H1 (cell line): ENCODE results near the gene NR2F2. TPM values are rescaled to one million over a fixed set of nuclear protein-coding genes. Genes with fewer than 3 reads are reported as not detected.
A peak's percentile ranks its signal among the peaks of the same experiment; 100 is the strongest.

Experiments
- CTCF ChIA-PET: fragments of 300-600 bp; sonication (Branson Sonifier 250); formaldehyde crosslinking; loops from one replicate; lab custom pipeline; 2021; ENCODE audit not compliant: partially characterized antibody; lab: Charles Lee
- POLR2A ChIA-PET: fragments of 300-600 bp; sonication (Branson Sonifier 250); formaldehyde crosslinking; loops from one replicate; lab custom pipeline; 2021; ENCODE audit warnings: inconsistent platforms; ENCODE audit not compliant: partially characterized antibody; lab: Charles Lee
- DNase-seq, 2 experiments: peaks; one replicate each; pipeline versions ENCODE4 v3.0.0 to v3.0.0-alpha.2; 2010 to 2022; ENCODE audit warnings: low spot score in 2 of 2, low read depth in 1 of 2, mixed read lengths in 1 of 2
- FAIRE-seq: peaks from 2 replicates; lab custom pipeline; 2011; peaks lifted over from hg19 to GRCh38; lab: Jason Lieb, UNC
- H2AFZ ChIP-seq: 2 replicates; pipeline ENCODE4 v1.8.1; 2012; ENCODE audit warnings: low read length, inconsistent platforms
- H2AK5ac ChIP-seq: 2 replicates; pipeline ENCODE4 v1.6.1; 2013; ENCODE audit warnings: low read depth, low read length
- H2BK120ac ChIP-seq: replicated peaks from 2 replicates; pipeline ENCODE3; 2013; ENCODE audit warnings: low read depth, low read length, inconsistent platforms
- H2BK12ac ChIP-seq: 2 replicates; pipeline ENCODE4 v1.6.1; 2013; ENCODE audit warnings: low read depth, low read length
- H2BK15ac ChIP-seq: 2 replicates; pipeline ENCODE4 v1.6.1; 2013; ENCODE audit warnings: low read length
- H2BK20ac ChIP-seq: 2 replicates; pipeline ENCODE4 v1.6.1; 2013; ENCODE audit warnings: low read length
- H2BK5ac ChIP-seq: 2 replicates; pipeline ENCODE4 v1.6.1; 2013; ENCODE audit warnings: low read depth, low read length
- H3K14ac ChIP-seq: 2 replicates; pipeline ENCODE4 v1.6.1; 2013; ENCODE audit warnings: inconsistent platforms; ENCODE audit not compliant: insufficient read length
- H3K18ac ChIP-seq: 2 replicates; pipeline ENCODE4 v1.6.1; 2013; ENCODE audit warnings: low read length; ENCODE audit errors: extremely low read depth
- H3K23ac ChIP-seq: 2 replicates; pipeline ENCODE4 v1.6.1; 2013; ENCODE audit warnings: inconsistent platforms; ENCODE audit not compliant: insufficient read length
- H3K23me2 ChIP-seq: 2 replicates; pipeline ENCODE4 v1.6.1; 2013; ENCODE audit warnings: low read depth, low read length
- H3K27ac ChIP-seq: 2 replicates; pipeline ENCODE4 v1.6.1; 2011; ENCODE audit warnings: low read depth, low read length, inconsistent platforms
- H3K27me3 ChIP-seq, 4 experiments: replicated peaks in 1 of 4; 1 replicate in 1 of 4; 2 replicates in 3 of 4; pipeline versions ENCODE4 v1.6.1 to v1.8.1; 2011 to 2013; ENCODE audit warnings: low read length in 3 of 4, mild to moderate bottlenecking in 3 of 4, inconsistent platforms in 2 of 4, mixed read lengths in 2 of 4, moderate library complexity in 1 of 4; ENCODE audit not compliant: control insufficient read depth in 3 of 4, insufficient read depth in 3 of 4; ENCODE audit errors: extremely low read depth in 1 of 4
- H3K36me3 ChIP-seq, 4 experiments: 2 replicates each; pipeline versions ENCODE4 v1.6.1 to v1.8.1; 2011 to 2013; ENCODE audit warnings: mild to moderate bottlenecking in 4 of 4, low read length in 3 of 4, moderate library complexity in 2 of 4, control low read depth in 1 of 4, inconsistent platforms in 1 of 4; ENCODE audit not compliant: insufficient read depth in 4 of 4, control insufficient read depth in 2 of 4
- H3K4ac ChIP-seq: replicated peaks from 2 replicates; pipeline ENCODE3; 2013; ENCODE audit warnings: low read length, low read depth, mixed read lengths, inconsistent platforms; ENCODE audit not compliant: insufficient read length
- H3K4me1 ChIP-seq, 4 experiments: replicated peaks in 1 of 4; 1 replicate in 1 of 4; 2 replicates in 3 of 4; pipeline versions ENCODE4 v1.6.1 to v1.8.1; 2011 to 2013; ENCODE audit warnings: low read length in 3 of 4, inconsistent platforms in 2 of 4, mixed read lengths in 1 of 4; ENCODE audit not compliant: insufficient read depth in 4 of 4, control insufficient read depth in 3 of 4
- H3K4me2 ChIP-seq, 2 experiments: 2 replicates each; pipeline versions ENCODE4 v1.6.1 to v1.8.1; 2011 to 2013; ENCODE audit warnings: low read depth in 2 of 2, low read length in 2 of 2, control low read depth in 1 of 2, inconsistent platforms in 1 of 2, mild to moderate bottlenecking in 1 of 2; ENCODE audit not compliant: insufficient read depth in 1 of 2
- H3K4me3 ChIP-seq, 4 experiments: fragments of 200-600, 300-600 bp in 1 of 4; sonication (generic), shearing (Covaris generic), sonication (Bioruptor Twin) in 1 of 4; 2 replicates each; pipeline versions ENCODE4 v1.5.1 to v1.8.1; 2011 to 2016; ENCODE audit warnings: low read length in 4 of 4, low read depth in 3 of 4, control low read depth in 2 of 4, inconsistent platforms in 2 of 4, mild to moderate bottlenecking in 2 of 4, mixed read lengths in 1 of 4, moderate library complexity in 1 of 4; ENCODE audit not compliant: insufficient read depth in 2 of 4; ENCODE audit errors: extremely low read depth in 1 of 4
- H3K56ac ChIP-seq: replicated peaks from 2 replicates; pipeline ENCODE3; 2013; ENCODE audit warnings: low read depth, mild to moderate bottlenecking, mixed read lengths, low read length, inconsistent platforms; ENCODE audit not compliant: insufficient read length
- H3K79me1 ChIP-seq: 2 replicates; pipeline ENCODE4 v1.6.1; 2013; ENCODE audit warnings: low read depth, low read length, control low read depth
- H3K79me2 ChIP-seq, 2 experiments: 2 replicates each; pipeline versions ENCODE4 v1.6.1 to v1.8.1; 2012 to 2013; ENCODE audit warnings: low read length in 2 of 2, mild to moderate bottlenecking in 2 of 2, inconsistent platforms in 1 of 2; ENCODE audit not compliant: insufficient read depth in 2 of 2, control insufficient read depth in 1 of 2
- H3K9ac ChIP-seq, 4 experiments: replicated peaks in 1 of 4; 1 replicate in 1 of 4; 2 replicates in 3 of 4; pipeline versions ENCODE4 v1.6.1 to v1.8.1; 2011 to 2013; ENCODE audit warnings: low read depth in 3 of 4, low read length in 3 of 4, control low read depth in 2 of 4, mild to moderate bottlenecking in 2 of 4, moderate library complexity in 2 of 4, inconsistent platforms in 1 of 4; ENCODE audit errors: extremely low read depth in 1 of 4
- H3K9me3 ChIP-seq, 2 experiments: 2 replicates each; pipeline versions ENCODE4 v1.6.1 to v1.8.1; 2012 to 2013; ENCODE audit warnings: mild to moderate bottlenecking in 2 of 2, moderate library complexity in 2 of 2, control low read depth in 1 of 2, inconsistent platforms in 1 of 2, low read depth in 1 of 2, low read length in 1 of 2, mixed read lengths in 1 of 2; ENCODE audit not compliant: insufficient read depth in 2 of 2
- H4K20me1 ChIP-seq, 2 experiments: replicated peaks in 1 of 2; 2 replicates each; pipeline versions ENCODE3 to v1.8.1; 2011 to 2013; ENCODE audit warnings: inconsistent platforms in 2 of 2, low read length in 2 of 2, mild to moderate bottlenecking in 1 of 2; ENCODE audit not compliant: insufficient read depth in 2 of 2, control insufficient read depth in 1 of 2
- H4K5ac ChIP-seq: 2 replicates; pipeline ENCODE4 v1.6.1; 2013; ENCODE audit warnings: low read length, low read depth, mixed read lengths, inconsistent platforms; ENCODE audit not compliant: insufficient read length
- H4K8ac ChIP-seq: 2 replicates; pipeline ENCODE4 v1.8.0; 2013; ENCODE audit warnings: mild to moderate bottlenecking, moderate library complexity, low read length, inconsistent platforms; ENCODE audit not compliant: insufficient read depth; ENCODE audit errors: extremely low read depth
- H4K91ac ChIP-seq: replicated peaks from 2 replicates; pipeline ENCODE3; 2013; ENCODE audit warnings: low read length, mixed read lengths, inconsistent platforms; ENCODE audit not compliant: insufficient read length
- CBX8 ChIP-seq: fragments of 300-800, 300-1000 bp; sonication (generic); IDR thresholded peaks from 2 replicates; pipeline ENCODE4 v1.7.1; 2016; ENCODE audit warnings: low read depth, low read length, borderline replicate concordance
- CTBP2 ChIP-seq: IDR thresholded peaks from 2 replicates; pipeline ENCODE4 v1.7.0; 2011; ENCODE audit warnings: borderline replicate concordance, mild to moderate bottlenecking, moderate library complexity, mixed read lengths, low read length; ENCODE audit not compliant: insufficient read depth, insufficient read length
- FOSL1 ChIP-seq: IDR thresholded peaks from 2 replicates; pipeline ENCODE4 v1.6.1; 2011; ENCODE audit warnings: mild to moderate bottlenecking, low read depth, low read length, moderate library complexity; ENCODE audit not compliant: insufficient read depth
- JUN ChIP-seq: IDR thresholded peaks from 2 replicates; pipeline ENCODE4 v1.6.1; 2011; ENCODE audit warnings: low read depth, mild to moderate bottlenecking, improper control_type of control experiment, low read length
- RNF2 ChIP-seq: fragments of 200-900, 300-1000 bp; sonication (generic); IDR thresholded peaks from 2 replicates; pipeline ENCODE4 v1.7.1; 2016; ENCODE audit warnings: borderline replicate concordance, low read depth, mild to moderate bottlenecking, antibody characterized with exemption, low read length; ENCODE audit not compliant: poor library complexity, severe bottlenecking; ENCODE audit errors: missing control alignments
- SRF ChIP-seq: IDR thresholded peaks from 2 replicates; pipeline ENCODE4 v1.6.1; 2011; ENCODE audit warnings: mild to moderate bottlenecking, low read depth, low read length, moderate library complexity
- SUZ12 ChIP-seq: fragments of 200-600 bp; sonication (generic); IDR thresholded peaks from 2 replicates; pipeline ENCODE4 v1.6.1; 2012; ENCODE audit warnings: mild to moderate bottlenecking, inconsistent platforms, low read length, moderate library complexity, mixed read lengths
- TAF1 ChIP-seq: IDR thresholded peaks from 2 replicates; pipeline ENCODE4 v1.6.1; 2011; ENCODE audit warnings: mild to moderate bottlenecking, low read depth, low read length
- WGBS, 2 experiments: shearing (Covaris generic) in 1 of 2; methylation state at CpG; one replicate each; pipeline versions ENCODE4 v1.1.6 to v1.1.7; 2013 to 2015; ENCODE audit warnings: low lambda C conversion rate in 2 of 2, mixed read lengths in 2 of 2, inconsistent platforms in 1 of 2, low coverage in 1 of 2, missing lambda C conversion rate in 1 of 2; ENCODE audit not compliant: insufficient replicate concordance in 2 of 2, insufficient coverage in 1 of 2, insufficient read length in 1 of 2; ENCODE audit errors: extremely low coverage in 1 of 2, missing lambda C conversion rate in 1 of 2; 5-methylcytosine and 5-hydroxymethylcytosine counted together
- polyA plus RNA-seq, 7 experiments: library from polyadenylated mRNA; depleted of rRNA in 3 of 7; stranded (reverse) in 5 of 7; unstranded in 2 of 7; fragments of >200 nt in 5 of 7; fragments of 200-250 nt in 2 of 7; gene quantifications; 1 replicate in 5 of 7; 2 replicates in 1 of 7; 4 replicates in 1 of 7; pipeline versions ENCODE4 v1.2.1 to v1.2.3, GENCODE V29; 2011 to 2013; ENCODE audit warnings: missing spikeins in 2 of 7, mixed read lengths in 2 of 7
- total RNA-seq: library from RNA; stranded (reverse); fragmentation: NEBNext Ultra II Directional; extraction: Animal tissue kit (Norgen Biotek cat#: 25700); gene quantifications from 2 replicates; pipeline ENCODE4 v1.2.1, GENCODE V29; 2021
- TF ChIP-seq, protein P1 (sequence below): IDR thresholded peaks from 2 replicates; pipeline ENCODE4 v1.6.1; 2011; ENCODE audit warnings: low read length, improper control_type of control experiment

The NR2F2 gene
- total and polyA plus RNA-seq, 2 of the 8 experiments (the other 6 are each of a cell fraction or from before 2014, with no cell fraction given): 0.03 TPM; not detected in 1

DNA sequence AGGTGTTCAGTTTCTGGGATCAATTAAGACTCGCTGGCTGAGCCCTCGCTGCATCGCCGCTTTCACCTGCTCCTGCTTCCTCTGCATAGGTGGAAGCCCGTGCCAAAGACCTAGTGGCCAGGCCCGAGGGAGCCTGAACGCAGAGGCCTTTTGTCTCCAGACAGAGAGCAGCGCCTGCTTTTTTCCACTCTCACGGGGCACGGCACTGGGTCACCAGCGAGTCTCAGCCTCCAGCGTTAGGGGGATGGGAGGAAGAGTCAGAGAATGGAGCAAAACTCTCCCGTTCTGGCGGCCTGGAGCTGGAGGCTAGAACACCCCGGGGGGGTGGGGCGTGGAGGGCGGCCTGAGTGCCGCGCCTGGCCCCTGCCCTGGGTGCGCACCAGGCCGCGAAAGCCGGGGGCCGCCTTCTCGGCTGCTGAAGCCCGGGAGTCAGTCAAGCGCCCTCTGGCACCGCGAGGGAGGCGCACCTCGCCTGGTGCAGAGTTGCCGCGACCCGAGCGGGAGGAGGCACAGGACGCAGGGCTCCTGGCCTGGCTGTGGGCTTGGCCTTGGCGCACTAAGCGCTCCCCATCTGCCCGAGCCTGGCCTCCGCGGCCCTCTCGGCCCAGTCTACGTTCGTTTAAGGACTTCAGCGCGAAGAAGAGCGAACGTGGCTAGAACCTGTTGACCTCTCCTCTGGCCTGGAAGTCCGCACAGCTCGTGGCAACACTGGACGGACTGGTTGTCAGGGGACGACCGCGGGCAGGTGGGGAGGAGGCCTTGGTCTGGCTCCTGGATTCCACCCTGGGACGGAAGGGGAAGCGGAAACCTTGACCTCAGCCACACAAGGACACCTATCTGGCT is 21.5 kb downstream of the NR2F2 start:
- Histone ChIP-seq H3K23ac (no peak overlapping the region), H4K91ac (no peak overlapping the region), H4K20me1 (peaks cover 8 to 35% of the 10 kb centered on the region in 2 experiments), H2BK12ac (0 out of 2 replicates have a peak overlapping the region, but pooled peaks have one; percentile 39), H3K23me2 (peaks cover 3% of the 10 kb centered on the region; the same call in 1 of the 2 replicates), H3K36me3 (no peaks in the 10 kb centered on the region), H3K56ac (no peak overlapping the region), H3K79me2 (no peaks in the 10 kb centered on the region), H3K14ac (no peak overlapping the region), H2BK15ac (no peak overlapping the region; the same call in 1 of the 2 replicates), H2AFZ (no peak overlapping the region), H4K5ac (no peak overlapping the region), H2BK20ac (peak overlapping the region; percentile 80; the same call in 1 of the 2 replicates), H3K4ac (no peak overlapping the region), H2BK120ac (no peak overlapping the region), H3K4me3 (peak overlapping the region in 1 of 4 experiments; percentile 35; a peak in 2 of 8 replicates), H3K9me3 (no peaks in the 10 kb centered on the region), H3K4me2 (peak overlapping the region; percentile 44 to 58), H2AK5ac (no peak overlapping the region), H3K27me3 (peaks cover 96 to 100% (median 100%) of the 10 kb centered on the region in 4 experiments), H2BK5ac (no peak overlapping the region), H3K9ac (no peak overlapping the region), H3K79me1 (no peaks in the 10 kb centered on the region), H3K27ac (no peak overlapping the region), H4K8ac (peak overlapping the region; percentile 60), H3K4me1 (peaks cover 11 to 25% (median 14%) of the 10 kb centered on the region in 4 experiments; a peak in 6 of 7 replicates), H3K18ac (no peak overlapping the region; the same call in 1 of the 2 replicates)
- ChIA-PET POLR2A (no interaction called here), CTCF (interaction anchor here (0.6 to 2.9 kb wide), 9 partner anchors 16 to 1682 kb away, joined by 3 to 12 read pairs (median 3); no protein-coding TSS in a partner anchor)
- no peak for FAIRE-seq
- 6% methylated on average over 43 of the region's 56 CpGs; no CpG with 5 or more reads in 1 of the 2 experiments for WGBS, 2 experiments
- DNase-seq: peak in 1 of 2 experiments; percentile 69
- no peak for TF ChIP-seq SRF
- peak; percentile 99 for TF ChIP-seq SUZ12
- TF ChIP-seq CTBP2: peak; percentile 68
- TF ChIP-seq CBX8: peak; percentile 47; the same call in 1 of the 2 replicates
- no peak for TF ChIP-seq JUN
- no peak for TF ChIP-seq TAF1
- TF ChIP-seq, protein P1, sequence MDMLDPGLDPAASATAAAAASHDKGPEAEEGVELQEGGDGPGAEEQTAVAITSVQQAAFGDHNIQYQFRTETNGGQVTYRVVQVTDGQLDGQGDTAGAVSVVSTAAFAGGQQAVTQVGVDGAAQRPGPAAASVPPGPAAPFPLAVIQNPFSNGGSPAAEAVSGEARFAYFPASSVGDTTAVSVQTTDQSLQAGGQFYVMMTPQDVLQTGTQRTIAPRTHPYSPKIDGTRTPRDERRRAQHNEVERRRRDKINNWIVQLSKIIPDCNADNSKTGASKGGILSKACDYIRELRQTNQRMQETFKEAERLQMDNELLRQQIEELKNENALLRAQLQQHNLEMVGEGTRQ: no peak
- TF ChIP-seq FOSL1: no peak
- peak; percentile 87 for TF ChIP-seq RNF2
